GM19328 (cell line): Measurements from ENCODE around the gene CCDC85B.
"Not testable (repeated sequence)": the region's sequence is repeated elsewhere in the genome, so short reads cannot be mapped to it uniquely, and the experiment has no call there.

ENCODE experiments used
- ATAC-seq: cut with Tn5 transposase; IDR thresholded peaks from one replicate; pipeline ENCODE4 v1.9.1; 2021; ENCODE audit warnings: mild to moderate bottlenecking, moderate library complexity; ENCODE audit not compliant: unreplicated experiment

The CCDC85B gene

GRCh38 chr11:65885808-65886536, 4.5 kb upstream of the CCDC85B start:
- no peak for ATAC-seq

DNA sequence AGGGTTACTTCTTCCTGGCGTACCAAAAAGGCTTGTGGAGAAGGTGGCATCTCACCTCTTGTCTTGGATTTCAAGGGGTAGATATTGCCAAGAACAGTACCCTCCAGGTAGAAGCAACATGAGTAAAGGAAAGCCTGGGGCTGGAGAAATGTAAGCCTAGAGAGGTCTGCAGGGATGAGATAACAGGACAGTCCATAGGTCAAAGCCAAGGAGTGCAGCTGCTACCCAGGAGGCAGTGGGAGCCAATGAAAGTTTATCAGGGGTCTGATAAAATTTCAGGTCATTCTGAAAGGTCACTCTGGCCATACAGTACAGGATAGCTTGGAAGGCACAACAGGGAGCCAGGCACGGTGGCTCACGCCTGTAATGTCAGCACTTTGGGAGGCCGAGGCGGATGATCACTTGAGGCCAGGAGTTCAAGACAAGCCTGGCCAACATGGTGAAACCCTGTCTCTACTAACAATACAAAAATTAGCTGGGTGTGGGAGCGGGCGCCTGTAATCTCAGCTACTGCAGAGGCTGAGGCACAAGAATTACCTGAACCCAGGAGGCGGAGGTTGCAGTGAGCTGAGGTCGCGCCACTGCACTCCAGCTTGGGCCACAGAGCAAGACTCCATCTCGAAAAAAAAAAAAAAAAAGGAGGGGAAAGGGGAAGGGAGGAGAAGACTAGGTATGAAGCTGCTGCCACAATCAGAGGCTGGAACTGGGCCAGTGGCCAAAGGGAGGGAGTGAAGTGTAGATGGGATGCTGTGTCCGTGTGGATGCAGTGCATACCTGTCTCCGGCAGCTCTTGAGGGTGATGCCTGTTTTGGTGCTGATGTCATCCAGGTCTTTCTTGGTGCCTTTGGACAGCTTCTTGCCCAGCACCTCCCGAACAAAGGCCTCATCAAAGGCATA, 3.4 kb upstream of the CCDC85B start:
- no peak for ATAC-seq

DNA sequence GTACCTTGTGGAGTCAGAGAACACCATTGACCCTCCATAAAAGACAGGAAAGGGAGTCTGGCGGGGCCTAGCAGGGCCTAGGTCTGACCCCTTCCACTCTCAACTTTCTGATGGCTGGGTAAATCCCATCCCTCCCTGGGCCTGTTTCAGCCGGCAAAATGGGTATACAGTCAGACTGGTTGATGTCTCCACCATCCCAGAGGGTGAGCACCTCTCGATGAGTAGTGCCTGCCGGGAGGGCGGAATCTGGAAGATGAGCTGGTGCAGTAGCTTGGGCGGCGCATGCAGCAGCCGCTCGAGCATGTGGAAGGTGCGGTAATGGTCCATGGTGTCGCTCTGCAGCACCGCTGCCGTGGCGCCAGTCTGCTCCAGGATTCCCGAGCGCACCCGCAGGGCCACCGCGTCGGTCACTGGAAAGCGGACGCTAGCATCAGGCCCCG, 2.7 kb upstream of the CCDC85B start:
- no peak for ATAC-seq

DNA sequence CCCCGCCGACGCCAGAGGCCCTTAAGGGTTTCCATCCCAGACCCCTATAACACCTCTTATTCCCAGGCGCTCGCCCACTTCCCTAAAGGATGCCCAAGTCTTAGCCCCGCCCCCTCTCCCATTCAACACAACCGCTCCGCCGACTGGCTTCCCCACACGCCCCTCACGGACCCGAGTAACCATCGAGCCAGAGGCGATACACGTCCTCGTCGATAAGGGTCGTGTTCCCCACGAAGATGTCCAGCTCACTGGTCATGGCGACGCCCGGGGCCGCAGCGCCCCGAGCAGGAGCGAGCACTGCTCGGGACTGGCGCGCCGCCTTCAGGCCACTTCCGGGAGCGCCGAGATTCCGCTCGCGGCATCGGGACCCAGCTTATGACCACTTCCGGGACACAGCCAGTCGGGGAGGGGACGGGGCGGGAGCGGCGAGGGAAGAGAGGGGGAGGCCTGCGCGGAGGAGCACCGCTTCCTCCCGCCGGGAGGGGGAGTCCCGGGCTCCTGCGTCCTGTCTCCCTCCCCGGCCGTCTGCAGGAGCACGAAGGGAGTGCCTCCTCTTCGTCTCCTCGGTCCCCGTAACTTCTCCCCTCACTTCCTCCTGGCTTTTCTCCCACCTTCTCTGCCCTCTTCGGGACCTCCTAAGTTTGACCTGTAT, 2.2 kb upstream of the CCDC85B start, which contains the start of gene FIBP:
Gene FIBP (minus strand): TSS at position 309 of the 652 bp plus-strand sequence. CDS start 53 bp downstream, at position 256.
- peak; percentile 52 for ATAC-seq

DNA sequence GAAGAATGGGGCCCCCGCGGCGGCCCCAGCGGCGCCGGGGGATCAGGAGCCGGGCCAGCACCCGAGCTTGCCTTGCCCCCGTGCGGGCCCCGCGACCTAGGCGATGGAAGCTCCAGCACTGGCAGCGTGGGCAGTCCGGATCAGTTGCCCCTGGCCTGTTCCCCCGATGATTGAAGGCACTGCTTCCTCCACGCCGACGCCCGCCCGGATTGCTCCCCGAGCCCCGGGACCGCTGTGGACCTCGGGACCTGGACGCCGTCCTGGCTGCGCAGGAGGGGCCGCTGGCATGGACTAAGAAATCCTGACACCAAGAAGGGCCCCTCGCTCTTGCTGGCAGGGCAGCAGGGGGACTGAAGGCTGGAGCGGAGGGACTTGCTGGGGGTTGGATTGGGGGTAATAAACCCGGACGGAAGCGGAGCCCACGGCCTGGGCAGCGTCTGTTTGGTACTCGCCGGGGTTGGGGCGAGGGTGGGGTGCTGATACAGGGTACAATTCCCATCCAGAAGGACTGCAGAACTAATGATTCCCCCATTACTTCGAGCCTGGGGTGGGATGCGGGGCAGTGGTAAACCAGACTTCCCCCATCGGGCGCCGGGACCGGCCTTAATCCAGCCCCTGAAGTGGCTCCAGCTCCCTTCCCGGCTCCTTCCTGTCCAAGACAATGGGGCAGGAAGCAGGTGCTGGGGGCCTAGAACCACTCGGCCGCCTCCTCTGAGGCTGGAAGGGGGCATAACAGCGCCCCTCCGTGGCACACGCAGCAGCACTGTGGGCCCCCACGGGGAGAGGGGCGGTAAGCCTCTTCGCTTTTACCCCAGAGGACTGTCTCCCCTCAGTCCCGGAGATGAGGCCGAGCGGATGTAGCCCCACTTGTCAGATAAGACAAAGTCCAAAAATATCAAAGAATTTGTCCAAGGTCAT, 1.0 kb downstream of the CCDC85B start:
- no peak for ATAC-seq

DNA sequence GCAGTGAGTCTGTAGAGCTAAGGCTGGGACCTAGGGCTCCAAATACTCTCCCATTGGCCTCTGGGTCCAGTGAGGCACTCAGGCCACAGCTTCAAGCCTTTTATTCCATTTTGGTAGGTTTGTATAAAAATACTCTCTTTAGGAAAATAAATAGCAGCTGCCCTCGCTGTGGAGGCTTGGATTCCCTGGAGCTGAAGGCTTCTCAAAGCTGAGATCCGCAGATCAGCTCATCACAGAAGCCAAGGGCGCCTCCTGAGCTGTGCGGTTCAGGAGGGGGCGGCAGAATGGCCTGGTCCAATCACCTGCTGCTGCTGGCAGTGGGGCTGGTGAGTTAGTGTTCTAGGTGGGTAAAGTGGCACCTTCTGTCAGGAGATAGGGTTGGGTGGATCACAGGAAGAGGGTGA, 1.7 kb downstream of the CCDC85B start:
- not testable (repeated sequence) for ATAC-seq

GRCh38 chr11:65892661-65893317, 2.3 kb downstream of the CCDC85B start:
- no peak for ATAC-seq

GRCh38 chr11:65894034-65894591, 3.6 kb downstream of the CCDC85B start:
- no peak for ATAC-seq

- no peak for ATAC-seq
These were observed 5.1 kb downstream of the CCDC85B start for GRCh38 chr11:65895482-65895981.

DNA sequence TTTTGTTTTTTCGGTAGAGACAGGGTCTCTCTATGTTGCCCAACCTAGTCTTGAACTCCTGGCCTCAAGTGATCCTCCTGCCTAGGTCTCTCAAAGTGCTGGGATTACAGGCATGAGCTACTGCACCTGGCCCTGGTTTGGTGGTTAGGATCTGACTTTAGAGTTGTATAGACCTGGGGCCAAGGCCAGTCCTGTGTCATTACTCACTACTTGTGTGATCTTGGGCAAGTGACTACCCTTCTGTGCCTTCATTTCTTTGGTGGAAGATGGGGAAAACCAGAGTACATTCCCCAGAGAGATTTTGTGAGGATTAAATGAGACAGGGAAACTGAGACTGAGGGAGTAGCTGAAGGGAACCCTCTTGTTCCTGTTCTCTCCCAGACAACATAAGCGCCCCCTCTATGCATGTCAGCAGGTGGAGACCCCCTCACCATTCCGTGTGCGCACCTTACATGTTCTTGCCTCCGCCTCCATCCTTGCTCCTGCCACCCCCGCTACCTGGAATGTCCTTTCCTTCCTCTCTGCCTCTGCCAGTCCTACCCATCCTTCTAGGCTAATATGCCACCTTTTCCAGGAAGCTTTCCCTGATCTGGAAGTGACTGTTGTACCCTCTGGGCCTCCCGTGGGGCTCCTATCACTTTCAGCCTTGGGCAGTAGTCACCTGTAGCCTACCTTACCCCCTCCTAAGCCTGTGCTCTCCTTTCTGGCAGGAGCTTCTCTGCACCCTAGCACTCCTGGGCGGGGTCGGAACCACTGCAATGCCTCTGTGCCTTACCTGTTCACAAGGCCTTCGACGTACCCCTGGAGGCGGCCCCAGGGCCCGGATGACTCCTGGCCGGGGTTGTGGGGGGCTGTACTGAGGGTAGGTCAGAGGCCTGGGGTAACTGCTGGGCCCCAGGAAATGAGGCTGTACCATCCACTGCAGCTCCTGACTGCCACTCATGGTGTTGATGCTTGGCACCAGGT, 5.8 kb downstream of the CCDC85B start:
- no peak for ATAC-seq

DNA sequence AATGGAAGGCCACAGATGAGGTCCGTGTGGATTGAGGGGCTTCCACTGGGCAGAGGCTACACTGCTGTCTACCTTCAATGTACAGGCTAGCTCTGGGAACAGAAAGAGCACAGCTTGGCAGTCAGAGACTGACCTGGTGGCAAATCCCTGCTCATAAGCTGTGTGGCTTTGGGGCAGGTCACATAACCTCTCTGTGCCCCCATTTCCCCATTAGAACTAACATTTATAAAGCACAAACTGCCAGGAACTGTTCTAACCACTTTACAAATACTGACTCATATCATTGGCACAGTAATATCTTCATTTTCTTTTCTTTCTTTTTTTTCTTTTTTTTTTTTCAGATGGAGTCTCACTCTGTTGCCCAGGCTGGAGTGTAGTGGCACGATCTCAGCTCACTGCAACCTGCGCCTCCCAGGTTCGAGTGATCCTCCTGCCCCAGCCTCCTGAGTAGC, 6.6 kb downstream of the CCDC85B start:
- ATAC-seq, result no peak

- no peak for ATAC-seq
These were observed 8.3 kb downstream of the CCDC85B start for GRCh38 chr11:65898656-65899355.

GRCh38 chr11:65899356-65900124, 9.1 kb downstream of the CCDC85B start:
- ATAC-seq, result no peak

DNA sequence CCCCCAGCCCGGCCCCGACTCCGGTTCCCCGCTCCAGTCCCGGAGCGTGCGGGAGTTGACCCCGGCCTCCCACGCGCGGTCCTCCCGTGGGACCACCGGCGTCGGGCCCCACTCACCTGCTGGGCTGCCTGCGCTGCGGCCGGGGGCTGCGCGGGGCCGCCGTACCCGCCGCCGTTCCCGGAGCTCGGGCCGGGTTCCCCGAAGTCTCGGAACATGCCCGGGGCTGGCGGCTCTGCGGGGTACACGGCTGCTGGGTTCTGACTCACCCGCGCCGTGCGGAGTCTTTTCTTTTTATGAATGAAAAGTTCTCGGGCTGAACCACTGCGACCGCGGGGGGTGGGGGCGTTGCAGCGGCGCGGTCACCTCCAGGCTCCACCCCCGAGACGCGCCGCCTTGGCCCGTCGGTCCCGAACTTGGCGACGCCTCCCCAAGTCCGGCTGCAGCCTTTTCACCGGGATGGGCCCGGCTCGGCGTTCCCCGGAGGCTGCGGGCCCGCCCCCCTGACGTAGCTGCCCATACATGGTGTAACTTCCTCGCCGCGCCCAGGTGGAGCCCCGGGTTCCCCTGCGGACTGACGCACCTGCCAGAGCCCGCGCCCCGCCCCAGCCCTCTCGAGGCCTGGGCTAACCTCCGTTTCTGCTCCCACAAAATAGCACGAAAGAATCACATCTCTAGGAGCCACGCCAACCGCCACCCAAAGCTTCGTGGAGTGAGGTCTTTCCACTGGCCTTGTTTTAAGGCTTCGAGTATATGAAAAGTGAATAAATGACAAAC, 9.8 kb downstream of the CCDC85B start, which contains the start of gene FOSL1:
Gene FOSL1 (minus strand): TSS at position 264 of the 774 bp plus-strand sequence. CDS start 49 bp downstream, at position 215.
- peak; percentile 71 for ATAC-seq

- ATAC-seq, result no peak
These were observed 10.4 kb downstream of the CCDC85B start for GRCh38 chr11:65900899-65901180.

DNA sequence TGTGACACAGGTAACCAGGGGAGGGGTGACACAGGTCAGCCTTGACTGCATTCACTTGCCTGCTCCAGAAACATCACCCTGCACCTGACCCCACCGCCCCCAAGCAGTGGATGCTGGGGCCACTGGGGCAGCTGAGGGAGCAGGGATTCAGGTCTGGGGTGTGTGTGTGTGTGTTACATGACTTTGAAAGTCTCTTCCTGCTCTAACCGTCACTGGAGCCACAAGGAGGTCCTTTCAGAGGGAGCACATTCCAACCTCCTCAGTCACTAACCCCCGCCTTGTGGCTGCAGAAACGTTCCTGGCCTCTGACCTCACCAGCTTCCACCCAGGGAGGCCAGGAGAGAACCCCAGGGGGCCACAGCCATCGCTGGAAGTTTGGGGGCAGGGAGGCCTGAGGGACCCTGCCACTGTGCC, 12.6 kb downstream of the CCDC85B start:
- no peak for ATAC-seq
